ENCODE data around the gene GOLM1. TPM values are rescaled to one million over a fixed set of nuclear protein-coding genes. Genes with fewer than 3 reads are reported as not detected.

Gene GOLM1
- total and polyA plus RNA-seq, 2 donors (not counting 3 experiments of a cell fraction or from before 2014, with no cell fraction given): 49.8 to 108 TPM

- BruUV-seq (replicated peaks): no TSS peak
- no peaks in the 10 kb centered on the region for H3K36me3 ChIP-seq (ENCODE audit: control insufficient read depth in 2 of 2, extremely low read depth in 1 of 2, insufficient read depth in 2 of 2, low read length in 2 of 2)
- ChIA-PET CTCF (no interaction called here), POLR2A (no interaction called here)
- no peak overlapping the region for H3K27ac ChIP-seq (ENCODE audit: insufficient read depth, low read depth, low read length)
- H3K9ac ChIP-seq (replicated peaks; ENCODE audit: extremely low read depth, insufficient read depth, low read length): no peak overlapping the region
- intact Hi-C loops (cut with micrococcal nuclease): no loop called here
- H3K9me3 ChIP-seq (replicated peaks; ENCODE audit: control insufficient read depth, insufficient read depth, low read length): no peaks in the 10 kb centered on the region
- no peaks in the 10 kb centered on the region for H4K20me1 ChIP-seq (replicated peaks; ENCODE audit: control insufficient read depth, extremely low read depth, insufficient read depth, low read length)
- no peaks in the 10 kb centered on the region for H3K79me2 ChIP-seq (ENCODE audit: control insufficient read depth, insufficient read depth, low read length)
- no peaks in the 10 kb centered on the region for H3K9me1 ChIP-seq (replicated peaks; ENCODE audit: control insufficient read depth, extremely low read depth, insufficient read depth, low read length)
- H3K27me3 ChIP-seq (ENCODE audit: control insufficient read depth in 2 of 2, insufficient read depth in 2 of 2, low read length in 2 of 2): no peaks in the 10 kb centered on the region
- TF ChIP-seq POLR2AphosphoS5 (IDR thresholded peaks at IDR 0.05; ENCODE audit: insufficient read depth, low read depth, low read length) (no peak), POLR2A (IDR thresholded peaks at IDR 0.05; ENCODE audit: low read depth, low read length) (no peak), FOS (IDR thresholded peaks at IDR 0.05; ENCODE audit: borderline replicate concordance, insufficient read depth, low read length) (no peak), MAX (IDR thresholded peaks at IDR 0.05; ENCODE audit: insufficient read depth, insufficient read length) (no peak), JUN (IDR thresholded peaks at IDR 0.05; ENCODE audit: borderline replicate concordance, insufficient read depth, insufficient read length, low read depth) (no peak), MYC (IDR thresholded peaks at IDR 0.05; ENCODE audit: low read depth, low read length) (no peak), GATA2 (IDR thresholded peaks at IDR 0.05; ENCODE audit: insufficient read depth, insufficient read length, low read depth, low read length) (no peak), CTCF (IDR thresholded peaks at IDR 0.05; ENCODE audit: extremely low read depth in 1 of 2, insufficient read depth in 1 of 2, low read depth in 1 of 2, low read length in 2 of 2) (no peak), EZH2 (IDR thresholded peaks at IDR 0.05; ENCODE audit: borderline replicate concordance, low read depth, low read length, severe bottlenecking) (no peak)
- no peak overlapping the region for H3K4me3 ChIP-seq (replicated peaks in 1 of 3; ENCODE audit: insufficient read depth in 1 of 3, low read depth in 1 of 3, low read length in 3 of 3)
- H3K4me1 ChIP-seq (ENCODE audit: control insufficient read depth, extremely low read depth, insufficient read depth, low read length): no peaks in the 10 kb centered on the region
- DNase-seq (ENCODE audit: low read depth, low spot score): no peak
- FAIRE-seq: no peak
- H2AFZ ChIP-seq (ENCODE audit: low read depth, low read length): no peak overlapping the region
- H3K4me2 ChIP-seq (ENCODE audit: insufficient read depth, low read length): no peak overlapping the region
- dilution Hi-C loops (cut with MboI; ENCODE audit: extremely low pct_ligation_motif_present, low sequenced_read_pairs): no loop called here
Observed at GRCh38 chr9:86134361-86134760, 35.0 kb upstream of the GOLM1 start.
